ENCODE measurements around the gene ATAD2B. TPM values are rescaled to one million over a fixed set of nuclear protein-coding genes. Genes with fewer than 3 reads are reported as not detected.

Gene ATAD2B
- total and polyA plus RNA-seq, 2 of the 8 experiments (the other 6 are each of a cell fraction or from before 2014, with no cell fraction given) = 3.4 to 16.1 TPM

- no peak for TF ChIP-seq NANOG (IDR thresholded peaks at IDR 0.05; ENCODE audit: insufficient read depth, low read depth, low read length, poor library complexity, severe bottlenecking)
- TF ChIP-seq ATF2 (IDR thresholded peaks at IDR 0.05; ENCODE audit: low read length) = no peak
- no peak for TF ChIP-seq YY1 (IDR thresholded peaks at IDR 0.05; ENCODE audit: low read depth, low read length)
- no peak for TF ChIP-seq RAD21 (IDR thresholded peaks at IDR 0.05 in 1 of 2, conservative IDR thresholded peaks at IDR 0.05 in 1 of 2; ENCODE audit: low read depth in 2 of 2, low read length in 2 of 2)
- no peak for TF ChIP-seq KDM4A (IDR thresholded peaks at IDR 0.05; ENCODE audit: low read depth, low read length, severe bottlenecking)
- TF ChIP-seq SP2 (IDR thresholded peaks at IDR 0.05; ENCODE audit: low read length) = no peak
- TF ChIP-seq MAFK (IDR thresholded peaks at IDR 0.05; ENCODE audit: low read depth, low read length) = no peak
- no peak for TF ChIP-seq ATF3 (IDR thresholded peaks at IDR 0.05; ENCODE audit: insufficient read depth, low read depth, low read length)
- TF ChIP-seq TEAD4 (IDR thresholded peaks at IDR 0.05; ENCODE audit: low read depth, low read length) = no peak
- TF ChIP-seq RBBP5 (IDR thresholded peaks at IDR 0.05; ENCODE audit: borderline replicate concordance, low read depth, low read length) = no peak
Observed at GRCh38 chr2:23838996-23839395, 87.9 kb downstream of the ATAD2B start (continued).

Data from H1 (cell line).